ENCODE data around the gene RBBP8.

DNA sequence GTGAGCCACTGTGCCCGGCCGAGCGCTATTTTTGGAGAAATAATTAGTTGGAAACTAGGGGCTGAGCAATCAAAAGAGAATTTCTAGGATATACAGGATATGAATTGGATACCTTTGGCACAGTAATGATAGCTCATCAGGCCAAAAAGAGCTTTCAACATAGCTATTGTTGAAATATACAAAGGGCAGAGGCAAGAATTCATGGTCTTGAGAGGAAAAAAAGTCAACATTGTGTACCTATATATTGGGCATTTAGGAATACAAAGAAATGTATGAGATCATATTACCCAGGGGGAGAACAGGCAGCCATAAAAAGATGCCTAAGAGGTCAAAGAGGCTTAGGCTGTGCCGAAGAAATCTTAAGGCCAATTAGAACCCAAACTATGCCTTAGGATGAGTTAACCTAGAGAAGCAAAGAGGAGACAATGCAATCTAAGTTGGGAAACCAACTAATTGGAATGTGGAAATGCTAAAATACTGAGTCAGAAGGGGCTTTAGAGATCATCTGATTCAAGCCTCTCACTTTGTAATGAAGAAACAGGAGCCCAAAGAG is 99.0 kb downstream of the RBBP8 start:
- TF ChIP-seq CTCF (IDR thresholded peaks at IDR 0.05) (no peak), EZH2phosphoT487 (IDR thresholded peaks at IDR 0.05) (no peak)
